K562 (cell line): ENCODE results near the gene RYR1. TPM values are rescaled to one million over a fixed set of nuclear protein-coding genes. Genes with fewer than 3 reads are reported as not detected.

Experiments used
- DIDO1 ChIP-seq: fragments of 450-650 bp; IDR thresholded peaks from 2 replicates; pipeline ENCODE4 v1.6.1; 2016; ENCODE audit warnings: low read depth, missing biosample characterization, missing genetic modification characterization
- E2F1 ChIP-seq: sonication (generic); formaldehyde crosslinking; IDR thresholded peaks from 2 replicates; pipeline ENCODE4 v1.8.1; 2023; ENCODE audit warnings: mild to moderate bottlenecking, missing genetic modification reagents, moderate library complexity
- ELF4 ChIP-seq: fragments of 450-650 bp; formaldehyde crosslinking; IDR thresholded peaks from 2 replicates; pipeline ENCODE4 v1.4.0; 2022; ENCODE audit warnings: missing genetic modification characterization
- FOXP1 ChIP-seq: sonication (generic); formaldehyde crosslinking; IDR thresholded peaks from 2 replicates; pipeline ENCODE4 v1.8.0; 2022; ENCODE audit warnings: mild to moderate bottlenecking, missing genetic modification reagents
- HNRNPLL ChIP-seq: fragments of 200-400 bp; formaldehyde crosslinking; IDR thresholded peaks from 2 replicates; pipeline ENCODE4 v1.6.1; 2017; ENCODE audit warnings: low read length, low read depth, mild to moderate bottlenecking; ENCODE audit not compliant: poor library complexity, severe bottlenecking
- HNRNPUL1 ChIP-seq: fragments of 200-400 bp; formaldehyde crosslinking; IDR thresholded peaks from 2 replicates; pipeline ENCODE4 v1.6.1; 2017; ENCODE audit warnings: low read length
- JUND ChIP-seq, 2 experiments: IDR thresholded peaks; 2 replicates in 1 of 2; 3 replicates in 1 of 2; pipeline ENCODE4 v1.6.1; 2011; ENCODE audit warnings: borderline replicate concordance in 2 of 2, low read depth in 2 of 2, low read length in 2 of 2, improper control_type of control experiment in 1 of 2, missing biosample characterization in 1 of 2, missing genetic modification characterization in 1 of 2, missing genetic modification reagents in 1 of 2
- KDM2B ChIP-seq: fragments of 250-450 bp; sonication (Bioruptor Pico); IDR thresholded peaks from 2 replicates; pipeline ENCODE4 v1.8.0; 2021; ENCODE audit warnings: mild to moderate bottlenecking, moderate library complexity
- LCOR ChIP-seq: sonication (generic); formaldehyde crosslinking; IDR thresholded peaks from 2 replicates; pipeline ENCODE4 v1.8.0; 2022; ENCODE audit warnings: mild to moderate bottlenecking, missing genetic modification reagents
- MEIS2 ChIP-seq: fragments of 450-650 bp; IDR thresholded peaks from 2 replicates; pipeline ENCODE4 v1.6.1; 2014; ENCODE audit warnings: mild to moderate bottlenecking; ENCODE audit not compliant: partially characterized antibody
- NFATC3 ChIP-seq: fragments of 450-650 bp; IDR thresholded peaks from 2 replicates; pipeline ENCODE4 v1.6.1; 2017; ENCODE audit warnings: mild to moderate bottlenecking
- RB1 ChIP-seq: fragments of 450-650 bp; IDR thresholded peaks from 2 replicates; pipeline ENCODE4 v1.6.1; 2017; ENCODE audit warnings: low read depth, mild to moderate bottlenecking
- SREBF1 ChIP-seq: fragments of 150-350 bp; IDR thresholded peaks from 2 replicates; pipeline ENCODE4 v1.6.1; 2014; ENCODE audit warnings: antibody characterized with exemption, low read depth, low read length, borderline replicate concordance
- TFE3 ChIP-seq: fragments of 450-650 bp; formaldehyde crosslinking; IDR thresholded peaks from 2 replicates; pipeline ENCODE4 v1.4.0; 2020; ENCODE audit warnings: mild to moderate bottlenecking, mixed read lengths
- ZBTB9 ChIP-seq: fragments of 450-650 bp; formaldehyde crosslinking; IDR thresholded peaks from 2 replicates; pipeline ENCODE4 v1.4.0; 2020; ENCODE audit warnings: mild to moderate bottlenecking, moderate library complexity
- ZC3H4 ChIP-seq: sonication (generic); formaldehyde crosslinking; IDR thresholded peaks from 2 replicates; pipeline ENCODE4 v1.9.0; 2021; ENCODE audit warnings: missing genetic modification reagents, borderline replicate concordance
- ZFP1 ChIP-seq: fragments of 450-650 bp; formaldehyde crosslinking; IDR thresholded peaks from 2 replicates; pipeline ENCODE4 v1.4.0; 2020; ENCODE audit warnings: mild to moderate bottlenecking, mixed read lengths
- ZKSCAN8 ChIP-seq: fragments of 200-800 bp; sonication (Bioruptor generic); IDR thresholded peaks from 2 replicates; pipeline ENCODE4 v1.6.1; 2016; ENCODE audit warnings: missing genetic modification characterization, missing compliant biosample characterization
- ZNF134 ChIP-seq: fragments of 250-450 bp; sonication (Bioruptor Pico); conservative IDR thresholded peaks from 2 replicates; pipeline ENCODE4 v1.4.0; 2020
- ZNF766 ChIP-seq: fragments of 200-800 bp; sonication (Bioruptor generic); conservative IDR thresholded peaks from 2 replicates; pipeline ENCODE4 v1.6.1; 2016; ENCODE audit warnings: missing genetic modification characterization, missing compliant biosample characterization
- polyA plus RNA-seq, 8 experiments: library from polyadenylated mRNA; depleted of rRNA in 4 of 8; stranded (reverse) in 5 of 8; unstranded in 3 of 8; fragments of >200 nt; fragmentation: Nextera tagmentation in 2 of 8; fragmentation: Illumina TruSeq in 1 of 8; extraction: Ambion mirVana in 2 of 8; extraction: Trizol in 1 of 8; gene quantifications; 2 replicates each; pipeline versions ENCODE4 v1.2.1 to v1.2.3, GENCODE V29; 2011 to 2014; ENCODE audit warnings: inconsistent platforms in 1 of 8, missing spikeins in 1 of 8
- total RNA-seq, 7 experiments: library from RNA; depleted of rRNA in 6 of 7; stranded (reverse); fragments of >200 nt in 6 of 7; fragmentation: Illumina TruSeq in 2 of 7; extraction: Trizol in 2 of 7; gene quantifications; 2 replicates each; pipeline versions ENCODE4 v1.2.1 to v1.2.3, GENCODE V29; 2011 to 2021; ENCODE audit warnings: low replicate concordance in 1 of 7

RYR1 gene
- total and polyA plus RNA-seq, 9 of the 15 experiments (the other 6 are each of a cell fraction or from before 2014, with no cell fraction given), result 0.11 to 7.4 (median 3.7) TPM

- TF ChIP-seq ZC3H4 (CRISPR knock-in tag) (no peak), HNRNPLL (no peak), KDM2B (CRISPR knock-in tag) (no peak), TFE3 (CRISPR knock-in tag) (no peak), JUND (IDR thresholded peaks at IDR 0.05; ENCODE audit: borderline replicate concordance, low read depth, low read length) (0 out of 2 replicates have a peak, but pooled peaks have one; percentile 25), JUND (tag; IDR thresholded peaks at IDR 0.05; ENCODE audit: borderline replicate concordance, low read depth, low read length) (no peak), LCOR (CRISPR knock-in tag) (no peak), MEIS2 (peak; percentile 96), E2F1 (CRISPR knock-in tag) (peak; percentile 89), ZKSCAN8 (CRISPR knock-in tag) (no peak), ZNF766 (CRISPR knock-in tag) (no peak), ELF4 (CRISPR knock-in tag) (no peak), FOXP1 (CRISPR knock-in tag) (0 out of 2 replicates have a peak, but pooled peaks have one; percentile 30), HNRNPUL1 (no peak), RB1 (peak; percentile 76), NFATC3 (no peak), DIDO1 (tag) (no peak), ZFP1 (CRISPR knock-in tag) (no peak), ZNF134 (CRISPR knock-in tag) (0 out of 2 replicates have a peak, but pooled peaks have one; percentile 38), ZBTB9 (CRISPR knock-in tag) (peak; percentile 46; the same call in 1 of the 2 replicates), SREBF1 (no peak)
Observed at GRCh38 chr19:38596057-38596981, 162.8 kb downstream of the RYR1 start (continued).
